ENCODE data around the gene KCNJ5. TPM values are rescaled to one million over a fixed set of nuclear protein-coding genes. Genes with fewer than 3 reads are reported as not detected.
A peak's percentile ranks its signal among the peaks of the same experiment; 100 is the strongest.

The KCNJ5 gene
- total RNA-seq, 1 experiment from 2014 or later, result 0.11 TPM

DNA sequence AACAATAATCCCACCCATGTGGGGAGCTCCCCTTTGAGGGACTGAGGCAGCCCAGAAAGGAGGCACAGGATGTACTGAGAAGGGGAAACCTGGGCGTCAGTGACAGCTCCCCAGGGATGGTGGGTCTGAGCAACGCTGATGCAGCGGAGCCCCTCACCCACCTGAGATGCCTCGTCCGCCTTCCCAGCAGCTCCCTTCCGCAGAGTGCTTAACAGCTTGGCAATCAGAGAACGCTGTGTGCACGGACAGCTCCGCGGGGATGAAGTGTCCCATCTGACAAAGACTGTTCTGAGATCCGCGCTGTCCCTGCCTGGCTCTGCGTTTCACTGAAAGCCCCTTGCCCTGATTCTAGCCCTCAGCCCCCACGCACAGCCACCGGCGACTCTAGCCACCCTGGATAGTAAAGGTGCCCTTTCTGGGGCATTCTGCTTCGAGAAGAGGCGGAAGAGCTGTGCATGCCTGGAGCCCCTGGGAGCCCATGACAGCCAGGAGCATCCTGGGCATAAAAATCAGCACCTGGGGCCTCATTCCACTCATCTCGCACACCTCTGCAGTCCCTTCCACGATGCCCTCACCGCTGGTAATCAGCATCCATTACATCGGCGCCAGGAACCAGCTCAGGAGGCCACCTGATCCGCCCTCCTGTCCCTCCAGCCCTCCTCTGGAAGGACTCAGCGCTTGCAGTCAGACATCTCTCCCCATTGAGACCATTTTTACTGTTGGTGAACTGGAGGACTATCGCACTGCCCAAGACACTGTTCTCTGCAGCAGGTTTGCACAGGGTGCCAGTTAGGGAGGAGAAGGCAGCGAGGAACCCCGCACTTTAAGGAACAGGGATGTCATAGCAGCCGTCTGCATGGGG lies 10.7 kb downstream of the KCNJ5 start:
- no peaks in the 10 kb centered on the region for H3K79me2 ChIP-seq (ENCODE audit: insufficient read depth, low read length)
- H2AK5ac ChIP-seq (ENCODE audit: insufficient read length, low read length), result no peak overlapping the region
- no peak overlapping the region for H3K56ac ChIP-seq (ENCODE audit: insufficient read length, low read depth, low read length)
- peaks cover 12% of the 10 kb centered on the region for H3K23me2 ChIP-seq (ENCODE audit: insufficient read length, low read depth, low read length, poor library complexity, severe bottlenecking)
- H3K14ac ChIP-seq (ENCODE audit: insufficient read depth, low read length), result no peak overlapping the region
- H3K4me2 ChIP-seq (ENCODE audit: insufficient read depth, insufficient read length, low read length), result peak overlapping the region; percentile 36
- no peak overlapping the region for H3K18ac ChIP-seq (ENCODE audit: insufficient read length, low read depth, low read length)
- H4K8ac ChIP-seq (replicated peaks; ENCODE audit: insufficient read length, low read depth, low read length), result no peak overlapping the region
- no peak for TF ChIP-seq CTCF (conservative IDR thresholded peaks at IDR 0.05)
- peak; percentile 55 for DNase-seq
- H3K36me3 Mint-ChIP-seq (ENCODE audit: insufficient read depth in 1 of 3, low read depth in 3 of 3), result no peaks in the 10 kb centered on the region
- no peak overlapping the region for H3K4ac ChIP-seq (ENCODE audit: low read depth, low read length)
- H3K23ac ChIP-seq (ENCODE audit: insufficient read length, low read depth, low read length), result no peak overlapping the region
- peaks cover 0 to 3% of the 10 kb centered on the region in 2 experiments; a peak in 3 of 5 replicates for H3K9me3 Mint-ChIP-seq
- H4K91ac ChIP-seq (ENCODE audit: insufficient read length, low read depth, low read length), result no peak overlapping the region
- peaks cover 34 to 45% of the 10 kb centered on the region in 2 experiments for H3K4me1 Mint-ChIP-seq
- peaks cover 2% of the 10 kb centered on the region; the same call in 1 of the 2 replicates for H3K4me1 ChIP-seq (ENCODE audit: insufficient read depth, low read length)
- peaks cover 59% of the 10 kb centered on the region for H3K27me3 ChIP-seq (ENCODE audit: insufficient read depth, low read length)
- peaks cover 4% of the 10 kb centered on the region for H4K20me1 ChIP-seq (ENCODE audit: control insufficient read depth, insufficient read depth, insufficient read length)
- WGBS (ENCODE audit: extremely low coverage, insufficient read length, low lambda C conversion rate), result no CpG with 5 or more reads among the region's 29 CpGs
- no peak overlapping the region for H2AFZ ChIP-seq (ENCODE audit: low read length)
- H2BK120ac ChIP-seq (ENCODE audit: low read depth, low read length, poor library complexity, severe bottlenecking), result no peak overlapping the region
- H3K27me3 Mint-ChIP-seq (ENCODE audit: low read depth), result peaks cover 97% of the 10 kb centered on the region
- no peak overlapping the region for H3T11ph ChIP-seq (ENCODE audit: low read length)
- H3K79me1 ChIP-seq (ENCODE audit: insufficient read depth, low read depth, low read length, poor library complexity, severe bottlenecking), result no peaks in the 10 kb centered on the region
- H4K5ac ChIP-seq (ENCODE audit: insufficient read length, low read depth, low read length), result no peak overlapping the region
- no peaks in the 10 kb centered on the region for H3K9me3 ChIP-seq (ENCODE audit: control insufficient read depth, low read depth, low read length)
- H2BK5ac ChIP-seq (ENCODE audit: insufficient read length, low read length), result no peak overlapping the region
- H3K9ac ChIP-seq (ENCODE audit: extremely low read depth, insufficient read length, low read length), result no peak overlapping the region
- no peak overlapping the region for H2BK20ac ChIP-seq (ENCODE audit: low read depth, low read length, poor library complexity, severe bottlenecking)
- peak overlapping the region in 1 of 3 experiments; percentile 37; a peak in 1 of 7 replicates for H3K27ac Mint-ChIP-seq
- H3K27ac ChIP-seq (ENCODE audit: insufficient read length, low read depth, low read length), result no peak overlapping the region
- no peak overlapping the region for H2BK12ac ChIP-seq (ENCODE audit: insufficient read length, low read depth, low read length)
- peak overlapping the region; percentile 39 to 82 for H3K4me3 Mint-ChIP-seq
- no peak overlapping the region for H2BK15ac ChIP-seq (ENCODE audit: low read depth, low read length)

Data from H9 (cell line).